ENCODE data around the gene PHKA2.
A peak's percentile ranks its signal among the peaks of the same experiment; 100 is the strongest.

The PHKA2 gene

DNA sequence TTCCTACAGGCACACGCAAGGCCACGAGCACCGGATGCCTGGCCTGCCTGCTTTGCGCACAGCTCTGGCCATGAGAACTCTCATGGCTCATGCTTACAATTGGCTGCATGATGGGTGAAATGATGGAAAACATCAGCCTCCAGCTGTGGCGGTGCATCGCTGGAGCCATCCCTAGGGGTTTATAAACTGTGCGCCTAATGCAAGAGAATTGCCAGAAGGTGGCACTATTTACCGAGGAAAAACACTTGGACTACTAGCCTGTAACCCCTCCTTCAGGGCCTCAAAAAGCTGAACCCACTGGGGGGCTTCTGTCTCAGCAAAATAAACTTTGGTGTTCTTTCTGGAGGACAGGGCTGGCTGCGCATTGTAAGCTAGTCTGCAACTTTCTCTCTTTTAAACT is 51.9 kb downstream of the PHKA2 start:
- TF ChIP-seq, protein P1, sequence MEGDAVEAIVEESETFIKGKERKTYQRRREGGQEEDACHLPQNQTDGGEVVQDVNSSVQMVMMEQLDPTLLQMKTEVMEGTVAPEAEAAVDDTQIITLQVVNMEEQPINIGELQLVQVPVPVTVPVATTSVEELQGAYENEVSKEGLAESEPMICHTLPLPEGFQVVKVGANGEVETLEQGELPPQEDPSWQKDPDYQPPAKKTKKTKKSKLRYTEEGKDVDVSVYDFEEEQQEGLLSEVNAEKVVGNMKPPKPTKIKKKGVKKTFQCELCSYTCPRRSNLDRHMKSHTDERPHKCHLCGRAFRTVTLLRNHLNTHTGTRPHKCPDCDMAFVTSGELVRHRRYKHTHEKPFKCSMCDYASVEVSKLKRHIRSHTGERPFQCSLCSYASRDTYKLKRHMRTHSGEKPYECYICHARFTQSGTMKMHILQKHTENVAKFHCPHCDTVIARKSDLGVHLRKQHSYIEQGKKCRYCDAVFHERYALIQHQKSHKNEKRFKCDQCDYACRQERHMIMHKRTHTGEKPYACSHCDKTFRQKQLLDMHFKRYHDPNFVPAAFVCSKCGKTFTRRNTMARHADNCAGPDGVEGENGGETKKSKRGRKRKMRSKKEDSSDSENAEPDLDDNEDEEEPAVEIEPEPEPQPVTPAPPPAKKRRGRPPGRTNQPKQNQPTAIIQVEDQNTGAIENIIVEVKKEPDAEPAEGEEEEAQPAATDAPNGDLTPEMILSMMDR (conservative IDR thresholded peaks at IDR 0.05) = peak; percentile 65
- no peak overlapping the region for H3K27ac ChIP-seq

DNA sequence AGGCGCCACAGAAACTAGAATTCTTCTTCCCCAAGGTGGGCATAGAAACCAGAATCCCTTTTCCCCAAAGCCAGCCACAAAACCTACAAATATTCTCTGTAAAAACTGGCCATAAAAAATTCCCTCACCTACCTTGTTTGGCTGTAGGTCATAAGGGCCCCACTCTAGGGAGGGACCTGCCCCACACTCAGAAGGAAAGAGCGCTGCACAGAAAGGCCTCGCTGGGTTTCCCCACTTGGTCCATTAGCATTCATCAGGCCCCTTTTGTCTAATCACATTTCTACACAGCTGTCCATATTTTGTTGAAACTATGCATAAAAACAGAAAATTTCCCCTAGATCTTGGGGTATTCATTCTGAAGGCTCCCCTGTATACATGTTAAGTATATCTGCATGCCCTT is 54.1 kb downstream of the PHKA2 start:
- TF ChIP-seq, protein P1 (conservative IDR thresholded peaks at IDR 0.05) = no peak
- no peak overlapping the region for H3K27ac ChIP-seq

DNA sequence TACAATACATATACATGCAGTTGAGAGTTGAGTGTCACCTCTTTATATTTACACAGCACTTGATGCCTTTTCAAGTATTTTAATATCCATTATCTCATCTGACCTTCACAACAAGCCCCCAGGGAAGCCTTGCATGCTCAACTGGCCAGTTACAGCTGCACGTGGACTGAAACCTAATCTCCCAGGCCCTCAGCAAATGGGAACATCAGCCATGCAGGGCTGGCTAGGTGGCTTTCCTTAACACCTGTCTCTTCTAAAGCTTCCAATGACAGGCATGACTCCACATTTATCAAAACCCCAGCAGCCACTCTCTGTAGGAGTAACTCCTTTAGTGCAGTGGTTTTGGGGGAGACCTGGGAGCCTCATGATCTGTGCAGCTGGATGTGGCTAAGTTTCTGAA is 56.4 kb downstream of the PHKA2 start:
- H3K27ac ChIP-seq = no peak overlapping the region
- TF ChIP-seq, protein P1 (conservative IDR thresholded peaks at IDR 0.05) = no peak

DNA sequence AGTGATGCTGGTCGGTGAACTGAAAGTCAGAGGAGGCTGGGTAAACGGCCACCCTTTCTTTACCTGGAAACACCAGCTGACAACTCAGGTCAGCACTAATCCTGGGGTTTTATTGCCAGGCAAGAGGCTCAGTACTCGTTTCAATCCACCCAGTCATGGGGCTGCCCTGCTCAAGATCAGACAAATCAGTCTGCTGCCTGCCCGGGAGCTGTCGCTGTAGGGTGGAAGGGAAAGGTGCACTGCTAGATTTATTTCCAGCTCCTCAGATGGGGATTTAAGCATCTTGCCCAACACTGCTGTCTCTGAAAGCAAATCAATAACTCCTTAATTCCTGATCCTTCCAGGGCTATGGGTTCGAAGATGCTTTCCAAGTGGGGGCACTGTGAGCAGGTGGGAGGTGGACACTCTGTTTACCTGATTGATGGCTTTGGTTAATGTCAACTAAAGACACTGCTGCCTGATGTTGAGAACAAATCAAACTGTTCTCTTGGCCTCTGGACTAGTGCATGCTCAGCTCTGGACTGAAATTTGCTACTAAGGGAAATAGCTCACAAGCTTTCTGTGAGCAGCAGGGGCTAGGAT is 59.3 kb downstream of the PHKA2 start:
- H3K27ac ChIP-seq = no peak overlapping the region
- TF ChIP-seq, protein P1 (conservative IDR thresholded peaks at IDR 0.05) = no peak

DNA sequence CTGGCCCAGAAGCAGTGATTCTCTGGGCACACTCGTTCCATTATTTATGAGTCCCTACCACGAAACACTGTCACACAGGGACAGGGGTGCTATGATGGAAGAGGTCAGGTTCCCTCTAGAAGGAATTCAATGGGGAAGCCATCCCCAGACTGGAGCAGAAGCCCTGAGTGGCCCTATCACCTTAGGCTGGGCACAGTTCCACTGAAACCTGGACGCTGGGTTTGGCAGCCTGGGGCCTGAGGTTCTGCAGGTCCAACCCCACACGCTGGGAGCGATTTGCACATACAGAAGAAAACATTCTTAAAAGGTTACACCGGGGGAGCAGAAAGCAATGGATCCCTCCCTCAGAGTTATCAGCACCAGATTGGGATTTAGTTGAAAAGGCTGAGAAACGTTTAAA is 63.3 kb downstream of the PHKA2 start:
- no peak overlapping the region for H3K27ac ChIP-seq
- TF ChIP-seq, protein P1 (conservative IDR thresholded peaks at IDR 0.05) = no peak

DNA sequence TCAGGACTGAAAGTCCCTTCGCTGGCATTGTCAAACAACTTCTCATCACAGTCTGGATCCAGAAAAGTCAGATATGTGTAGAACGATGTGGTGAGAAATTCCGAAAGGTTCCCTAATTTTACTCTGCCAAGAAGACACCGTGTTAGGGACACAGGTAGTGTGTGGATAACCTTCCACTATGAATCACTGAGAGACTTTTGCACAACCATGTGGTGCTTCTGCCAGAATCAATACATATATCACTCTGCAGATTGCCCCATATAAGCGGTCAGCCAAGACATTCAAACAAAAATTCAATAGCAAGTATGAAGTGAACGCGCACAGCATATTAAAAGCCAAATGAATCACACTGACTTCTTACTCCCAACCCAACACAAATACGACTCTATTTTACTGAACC is 63.8 kb downstream of the PHKA2 start:
- H3K27ac ChIP-seq = no peak overlapping the region
- TF ChIP-seq, protein P1 (conservative IDR thresholded peaks at IDR 0.05) = no peak

DNA sequence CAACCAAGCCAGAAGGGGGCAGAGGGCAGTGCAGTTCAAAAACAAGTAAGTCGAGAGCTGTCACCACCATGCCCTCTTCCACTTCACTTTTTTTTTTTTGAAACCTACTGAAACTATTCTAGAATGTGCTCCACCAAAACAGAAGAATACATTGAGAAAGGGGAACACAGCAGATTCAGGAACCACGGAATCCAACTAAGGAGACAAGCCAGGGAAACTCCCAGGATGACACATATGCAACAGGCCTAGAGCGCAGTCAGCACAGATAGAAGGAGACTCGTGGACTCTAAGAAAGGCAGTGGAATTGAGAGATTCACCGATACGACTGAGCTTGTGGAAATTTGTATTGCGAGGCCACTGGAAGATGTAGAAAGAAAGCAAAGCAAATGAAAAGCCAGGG is 66.1 kb downstream of the PHKA2 start:
- H3K27ac ChIP-seq = no peak overlapping the region
- TF ChIP-seq, protein P1 (conservative IDR thresholded peaks at IDR 0.05) = no peak
